ENCODE results near the gene XPO6.
A peak's percentile ranks its signal among the peaks of the same experiment; 100 is the strongest.

The XPO6 gene

GRCh38 chr16:28092721-28093384 is 118.9 kb downstream of the XPO6 start:
- H3K36me3 ChIP-seq (ENCODE audit: control insufficient read depth in 2 of 2, insufficient read depth in 1 of 2, low read length in 2 of 2): peaks cover 0 to 12% of the 10 kb centered on the region in 2 experiments; a peak in 2 of 3 replicates
- no peaks in the 10 kb centered on the region for H3K9me3 ChIP-seq (ENCODE audit: control insufficient read depth, insufficient read depth, low read depth, low read length)
- ChIA-PET POLR2A (no interaction called here), CTCF (interaction anchor here (1.6 kb wide), 1 partner anchor 125 kb away, joined by 3 read pairs; no protein-coding TSS in a partner anchor)
- no peaks in the 10 kb centered on the region for H3K4me1 ChIP-seq (ENCODE audit: control insufficient read depth, insufficient read depth, low read length)
- TF ChIP-seq ZNF645 (tag by site-specific recombination; IDR thresholded peaks at IDR 0.05) (no peak), ZNF610 (tag by site-specific recombination; IDR thresholded peaks at IDR 0.05; ENCODE audit: borderline replicate concordance) (no peak), SCRT1 (tag by site-specific recombination; IDR thresholded peaks at IDR 0.05; ENCODE audit: borderline replicate concordance) (peak; percentile 65; the same call in 1 of the 2 replicates), ZNF214 (tag by site-specific recombination; IDR thresholded peaks at IDR 0.05; ENCODE audit: borderline replicate concordance) (no peak), ZNF670 (tag by site-specific recombination; IDR thresholded peaks at IDR 0.05; ENCODE audit: low read depth) (no peak), IKZF3 (tag by site-specific recombination; IDR thresholded peaks at IDR 0.05) (no peak), ZNF621 (tag by site-specific recombination; IDR thresholded peaks at IDR 0.05) (no peak), ZNF350 (tag by site-specific recombination; IDR thresholded peaks at IDR 0.05) (no peak), KLF8 (tag by site-specific recombination; IDR thresholded peaks at IDR 0.05) (no peak), ZNF548 (tag by site-specific recombination; IDR thresholded peaks at IDR 0.05) (no peak), ZSCAN23 (tag by site-specific recombination; IDR thresholded peaks at IDR 0.05) (no peak), ZIC2 (tag by site-specific recombination; IDR thresholded peaks at IDR 0.05) (peak; percentile 50; the same call in 1 of the 2 replicates), ZNF10 (tag by site-specific recombination; IDR thresholded peaks at IDR 0.05) (no peak), ZNF843 (tag by site-specific recombination; IDR thresholded peaks at IDR 0.05) (no peak), ZNF580 (tag by site-specific recombination; IDR thresholded peaks at IDR 0.05) (no peak), PATZ1 (tag by site-specific recombination; IDR thresholded peaks at IDR 0.05) (no peak), SCRT2 (tag by site-specific recombination; IDR thresholded peaks at IDR 0.05) (peak; percentile 64), ZNF76 (tag by site-specific recombination; IDR thresholded peaks at IDR 0.05; ENCODE audit: borderline replicate concordance, low read depth) (no peak), ZNF274 (IDR thresholded peaks at IDR 0.05; ENCODE audit: low read length) (no peak), ZNF274 (tag by site-specific recombination; IDR thresholded peaks at IDR 0.05; ENCODE audit: borderline replicate concordance) (no peak), ZXDB (tag by site-specific recombination; IDR thresholded peaks at IDR 0.05) (no peak), GLIS1 (tag by site-specific recombination; IDR thresholded peaks at IDR 0.05) (peak; percentile 35; the same call in 1 of the 2 replicates), TSHZ1 (tag by site-specific recombination; IDR thresholded peaks at IDR 0.05; ENCODE audit: borderline replicate concordance) (no peak), ZNF239 (tag by site-specific recombination; IDR thresholded peaks at IDR 0.05) (no peak), ZNF169 (tag by site-specific recombination; IDR thresholded peaks at IDR 0.05) (no peak), WT1 (tag by site-specific recombination; IDR thresholded peaks at IDR 0.05) (no peak)
- no peak overlapping the region for H3K27ac ChIP-seq (ENCODE audit: extremely low read depth, low read depth, low read length)
- H3K4me3 ChIP-seq (ENCODE audit: low read depth, low read length): no peak overlapping the region

All from HEK293 (cell line).